ENCODE results near the gene STAMBP.

- TF ChIP-seq POLR2H (tag; IDR thresholded peaks at IDR 0.05; ENCODE audit: low read depth) (no peak), NFRKB (IDR thresholded peaks at IDR 0.05; ENCODE audit: low read depth) (no peak), SAFB2 (IDR thresholded peaks at IDR 0.05; ENCODE audit: borderline replicate concordance, low read depth, low read length, severe bottlenecking) (no peak), PML (IDR thresholded peaks at IDR 0.05; ENCODE audit: low read length) (no peak), NR2F6 (CRISPR knock-in tag; IDR thresholded peaks at IDR 0.05) (no peak), CTCF (IDR thresholded peaks at IDR 0.05 in 2 of 3, conservative IDR thresholded peaks at IDR 0.05 in 1 of 3; ENCODE audit: insufficient read depth in 2 of 3, low read depth in 1 of 3, low read length in 3 of 3) (peak in 2 of 3 experiments; percentile 7 to 26; a peak in 3 of 6 replicates), SIN3A (IDR thresholded peaks at IDR 0.05; ENCODE audit: borderline replicate concordance in 2 of 2, control insufficient read depth in 1 of 2, low read depth in 2 of 2, low read length in 2 of 2) (no peak)
Observed at GRCh38 chr2:73839653-73840411, 11.1 kb downstream of the STAMBP start.
